GM12878 (cell line): ENCODE results near the gene PPFIBP1. TPM values are rescaled to one million over a fixed set of nuclear protein-coding genes. Genes with fewer than 3 reads are reported as not detected.

Source experiments
- ATAC-seq: fragments of 200-7000 bp; cut with Tn5 transposase; 3 replicates; pipeline ENCODE4 v1.9.1; 2020; ENCODE audit warnings: mild to moderate bottlenecking, moderate library complexity
- BruUV-seq: library from RNA; stranded (reverse); fragments of 400-500 nt; replicated peaks from 2 replicates; lab custom pipeline; 2021; lab: Mats Ljungman, UMichigan
- CTCF ChIA-PET: fragments of 300-600 bp; sonication (Branson Sonifier 250); formaldehyde crosslinking; extraction: SDS; loops from one replicate; lab custom pipeline; 2021; ENCODE audit warnings: inconsistent platforms; lab: Yijun Ruan, JAX
- POLR2A ChIA-PET: fragments of 350-600 bp; formaldehyde crosslinking; extraction: SDS; loops from one replicate; lab custom pipeline; 2021; ENCODE audit warnings: inconsistent platforms; lab: Charles Lee
- RAD21 ChIA-PET: fragments of 300-600 bp; sonication (Branson Sonifier 250); formaldehyde crosslinking; loops from one replicate; lab custom pipeline; 2023; ENCODE audit warnings: antibody characterized with exemption; ENCODE audit not compliant: unreplicated experiment; lab: Charles Lee
- SMC1A ChIA-PET: fragments of 300-600 bp; sonication (Branson Sonifier 250); formaldehyde crosslinking; loops from one replicate; lab custom pipeline; 2023; ENCODE audit not compliant: unreplicated experiment, uncharacterized antibody; lab: Charles Lee
- DNase-seq: peaks from one replicate; pipeline ENCODE4 v3.0.0-alpha.2; 2011; ENCODE audit warnings: low read depth, low spot score
- FAIRE-seq: peaks from 3 replicates; lab custom pipeline; 2011; peaks lifted over from hg19 to GRCh38; lab: Jason Lieb, UNC
- H2AFZ ChIP-seq: 2 replicates; pipeline ENCODE4 v1.6.0; 2011; ENCODE audit warnings: low read depth, low read length, control low read depth; ENCODE audit not compliant: control insufficient read depth
- H3K27ac ChIP-seq: 2 replicates; pipeline ENCODE4 v1.5.1; 2011; ENCODE audit warnings: control low read depth; ENCODE audit not compliant: control insufficient read depth, insufficient read depth
- H3K27me3 ChIP-seq, 2 experiments: replicated peaks in 1 of 2; 2 replicates each; pipeline versions ENCODE4 v1.6.0 to v1.6.1; 2011; ENCODE audit warnings: low read length in 1 of 2; ENCODE audit not compliant: control insufficient read depth in 2 of 2, insufficient read depth in 2 of 2
- H3K36me3 ChIP-seq, 2 experiments: 2 replicates each; pipeline ENCODE4 v1.5.1; 2011; ENCODE audit warnings: low read length in 1 of 2; ENCODE audit not compliant: control insufficient read depth in 2 of 2, insufficient read depth in 2 of 2
- H3K4me1 ChIP-seq: 2 replicates; pipeline ENCODE4 v1.6.1; 2011; ENCODE audit warnings: mild to moderate bottlenecking, low read length, moderate library complexity, mixed read lengths; ENCODE audit not compliant: control insufficient read depth, insufficient read depth
- H3K4me2 ChIP-seq: 2 replicates; pipeline ENCODE4 v1.6.0; 2011; ENCODE audit warnings: control low read depth; ENCODE audit not compliant: control insufficient read depth, insufficient read depth
- H3K4me3 ChIP-seq: fragments of 200-600 bp; sonication (generic); 2 replicates; pipeline ENCODE4 v1.5.1; 2016
- H3K79me2 ChIP-seq: 2 replicates; pipeline ENCODE4 v1.6.0; 2011; ENCODE audit warnings: low read length; ENCODE audit not compliant: control insufficient read depth, insufficient read depth
- H3K9ac ChIP-seq: 2 replicates; pipeline ENCODE4 v1.8.0; 2011; ENCODE audit warnings: low read length, control low read depth, mixed read lengths; ENCODE audit not compliant: control insufficient read depth, insufficient read depth
- H3K9me3 ChIP-seq: replicated peaks from 3 replicates; pipeline ENCODE4 v1.5.1; 2011; ENCODE audit warnings: mild to moderate bottlenecking, low read length; ENCODE audit not compliant: control insufficient read depth, insufficient read depth
- H4K20me1 ChIP-seq: 2 replicates; pipeline ENCODE4 v1.6.0; 2011; ENCODE audit not compliant: control insufficient read depth, insufficient read depth
- E2F4 ChIP-seq: IDR thresholded peaks from 2 replicates; pipeline ENCODE4 v1.6.1; 2012; ENCODE audit warnings: low read depth, low read length, improper control_type of control experiment
- JUND ChIP-seq: IDR thresholded peaks from 2 replicates; pipeline ENCODE4 v1.6.1; 2012; ENCODE audit warnings: low read depth, mild to moderate bottlenecking, low read length, improper control_type of control experiment, moderate library complexity
- SIX5 ChIP-seq: IDR thresholded peaks from 2 replicates; pipeline ENCODE4 v1.6.1; 2011; ENCODE audit warnings: mild to moderate bottlenecking, low read depth, low read length, moderate library complexity; ENCODE audit not compliant: severe bottlenecking
- WGBS: methylation state at CpG from one replicate; pipeline ENCODE4 v1.1.6; 2016; ENCODE audit warnings: low lambda C conversion rate; ENCODE audit not compliant: insufficient replicate concordance, insufficient coverage; ENCODE audit errors: missing lambda C conversion rate; 5-methylcytosine and 5-hydroxymethylcytosine counted together
- in situ Hi-C: fragments of 300-500 bp; cut with MboI; formaldehyde crosslinking; loops from 9 replicates; pipeline ENCODE4 v1.14.3; 2018; ENCODE audit warnings: mixed read lengths
- intact Hi-C: fragments of 100-400 bp; cut with micrococcal nuclease; formaldehyde crosslinking; loops from one replicate; pipeline ENCODE4 v1.14.2; 2022; ENCODE audit not compliant: unreplicated experiment
- polyA plus RNA-seq, 11 experiments: library from polyadenylated mRNA; depleted of rRNA in 4 of 11; unstranded in 6 of 11; stranded (reverse) in 5 of 11; fragments of >200 nt; fragmentation: Nextera tagmentation in 4 of 11; fragmentation: Illumina TruSeq in 1 of 11; extraction: Ambion mirVana in 4 of 11; extraction: Trizol in 1 of 11; gene quantifications; 1 replicate in 1 of 11; 2 replicates in 10 of 11; pipeline versions ENCODE4 v1.2.1 to v1.2.3, GENCODE V29; 2011 to 2016; ENCODE audit warnings: inconsistent platforms in 2 of 11, missing spikeins in 2 of 11, low read depth in 1 of 11
- total RNA-seq, 4 experiments: library from RNA; depleted of rRNA in 3 of 4; stranded (reverse); fragments of >200 nt in 3 of 4; fragmentation: Illumina TruSeq in 1 of 4; extraction: Trizol in 1 of 4; gene quantifications; 2 replicates each; pipeline versions ENCODE4 v1.2.1 to v1.2.3, GENCODE V29; 2013 to 2021
- TF ChIP-seq, protein P1 (sequence below): fragments of 450-650 bp; IDR thresholded peaks from 2 replicates; pipeline ENCODE4 v1.6.1; 2017; ENCODE audit warnings: mild to moderate bottlenecking, moderate library complexity
- TF ChIP-seq, protein P2 (sequence below): IDR thresholded peaks from 2 replicates; pipeline ENCODE4 v1.6.1; 2011; ENCODE audit warnings: mild to moderate bottlenecking, low read depth, low read length, moderate library complexity; ENCODE audit not compliant: insufficient replicate concordance

PPFIBP1 gene
- total and polyA plus RNA-seq, 10 of the 15 experiments (the other 5 are each of a cell fraction or from before 2014, with no cell fraction given): 0.47 to 7.8 (median 3.6) TPM

DNA sequence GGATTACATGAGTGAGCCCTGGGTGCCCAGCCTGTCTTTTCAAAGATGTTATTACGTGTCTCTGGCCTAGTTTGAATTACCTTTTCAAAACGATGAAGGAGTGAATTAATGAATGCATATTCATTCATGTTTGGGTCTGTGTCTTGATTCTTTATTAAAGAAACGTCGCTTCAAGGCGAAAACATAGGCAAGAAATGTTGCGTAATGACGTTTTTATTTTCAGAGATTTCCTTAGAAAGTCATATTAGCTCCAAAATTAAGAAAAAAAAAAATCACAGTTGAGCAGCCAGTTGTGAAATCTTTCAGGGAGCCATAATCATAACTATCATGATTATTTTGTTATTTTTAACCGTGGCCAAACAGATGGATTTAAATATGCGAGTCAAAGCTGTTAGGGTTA is 3.5 kb downstream of the PPFIBP1 start (continued):
- TF ChIP-seq JUND: no peak
- TF ChIP-seq, protein P1, sequence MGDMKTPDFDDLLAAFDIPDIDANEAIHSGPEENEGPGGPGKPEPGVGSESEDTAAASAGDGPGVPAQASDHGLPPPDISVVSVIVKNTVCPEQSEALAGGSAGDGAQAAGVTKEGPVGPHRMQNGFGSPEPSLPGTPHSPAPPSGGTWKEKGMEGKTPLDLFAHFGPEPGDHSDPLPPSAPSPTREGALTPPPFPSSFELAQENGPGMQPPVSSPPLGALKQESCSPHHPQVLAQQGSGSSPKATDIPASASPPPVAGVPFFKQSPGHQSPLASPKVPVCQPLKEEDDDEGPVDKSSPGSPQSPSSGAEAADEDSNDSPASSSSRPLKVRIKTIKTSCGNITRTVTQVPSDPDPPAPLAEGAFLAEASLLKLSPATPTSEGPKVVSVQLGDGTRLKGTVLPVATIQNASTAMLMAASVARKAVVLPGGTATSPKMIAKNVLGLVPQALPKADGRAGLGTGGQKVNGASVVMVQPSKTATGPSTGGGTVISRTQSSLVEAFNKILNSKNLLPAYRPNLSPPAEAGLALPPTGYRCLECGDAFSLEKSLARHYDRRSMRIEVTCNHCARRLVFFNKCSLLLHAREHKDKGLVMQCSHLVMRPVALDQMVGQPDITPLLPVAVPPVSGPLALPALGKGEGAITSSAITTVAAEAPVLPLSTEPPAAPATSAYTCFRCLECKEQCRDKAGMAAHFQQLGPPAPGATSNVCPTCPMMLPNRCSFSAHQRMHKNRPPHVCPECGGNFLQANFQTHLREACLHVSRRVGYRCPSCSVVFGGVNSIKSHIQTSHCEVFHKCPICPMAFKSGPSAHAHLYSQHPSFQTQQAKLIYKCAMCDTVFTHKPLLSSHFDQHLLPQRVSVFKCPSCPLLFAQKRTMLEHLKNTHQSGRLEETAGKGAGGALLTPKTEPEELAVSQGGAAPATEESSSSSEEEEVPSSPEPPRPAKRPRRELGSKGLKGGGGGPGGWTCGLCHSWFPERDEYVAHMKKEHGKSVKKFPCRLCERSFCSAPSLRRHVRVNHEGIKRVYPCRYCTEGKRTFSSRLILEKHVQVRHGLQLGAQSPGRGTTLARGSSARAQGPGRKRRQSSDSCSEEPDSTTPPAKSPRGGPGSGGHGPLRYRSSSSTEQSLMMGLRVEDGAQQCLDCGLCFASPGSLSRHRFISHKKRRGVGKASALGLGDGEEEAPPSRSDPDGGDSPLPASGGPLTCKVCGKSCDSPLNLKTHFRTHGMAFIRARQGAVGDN: no peak
- TF ChIP-seq, protein P2, sequence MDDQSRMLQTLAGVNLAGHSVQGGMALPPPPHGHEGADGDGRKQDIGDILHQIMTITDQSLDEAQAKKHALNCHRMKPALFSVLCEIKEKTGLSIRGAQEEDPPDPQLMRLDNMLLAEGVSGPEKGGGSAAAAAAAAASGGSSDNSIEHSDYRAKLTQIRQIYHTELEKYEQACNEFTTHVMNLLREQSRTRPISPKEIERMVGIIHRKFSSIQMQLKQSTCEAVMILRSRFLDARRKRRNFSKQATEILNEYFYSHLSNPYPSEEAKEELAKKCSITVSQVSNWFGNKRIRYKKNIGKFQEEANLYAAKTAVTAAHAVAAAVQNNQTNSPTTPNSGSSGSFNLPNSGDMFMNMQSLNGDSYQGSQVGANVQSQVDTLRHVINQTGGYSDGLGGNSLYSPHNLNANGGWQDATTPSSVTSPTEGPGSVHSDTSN: no peak

DNA sequence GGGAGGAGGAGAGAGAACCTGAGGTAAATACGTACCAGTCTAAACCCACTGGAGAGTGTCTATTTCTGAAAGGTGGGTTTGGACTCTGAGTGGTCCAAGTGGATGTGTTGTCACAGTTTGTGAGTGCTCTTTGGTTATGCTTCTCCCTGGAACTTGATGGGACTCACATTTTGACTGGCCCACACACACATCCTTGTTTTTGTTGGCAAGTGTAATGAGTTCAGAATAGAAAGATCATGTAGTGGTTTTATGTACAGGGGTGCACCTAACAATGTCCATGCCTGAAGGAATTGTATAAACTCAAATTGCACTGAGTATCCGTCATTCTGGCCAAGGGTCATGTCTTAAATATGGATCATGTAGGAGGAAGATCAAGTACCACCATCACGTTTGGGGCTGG is 4.8 kb downstream of the PPFIBP1 start:
- no peak overlapping the region for H3K4me3 ChIP-seq
- no peak overlapping the region for H2AFZ ChIP-seq
- RAD21 ChIA-PET: no interaction called here
- H3K27me3 ChIP-seq: no peaks in the 10 kb centered on the region
- SMC1A ChIA-PET: no interaction called here
- in situ Hi-C loops: no loop called here
- FAIRE-seq (no peak), ATAC-seq (no peak), DNase-seq (no peak)
- peaks cover 22% of the 10 kb centered on the region for H3K4me1 ChIP-seq
- H3K79me2 ChIP-seq: peaks cover 45% of the 10 kb centered on the region
- CTCF ChIA-PET: no interaction called here
- H4K20me1 ChIP-seq: no peaks in the 10 kb centered on the region
- no peak overlapping the region for H3K9ac ChIP-seq
- 100% methylated on average over 3 of the region's 3 CpGs for WGBS
- no TSS peak for BruUV-seq
- intact Hi-C loops: no loop called here
- no peak for TF ChIP-seq E2F4
- TF ChIP-seq SIX5: no peak
- no peaks in the 10 kb centered on the region for H3K36me3 ChIP-seq
- no peak overlapping the region for H3K27ac ChIP-seq
- no peaks in the 10 kb centered on the region; the same call in 2 of the 3 replicates for H3K9me3 ChIP-seq
- H3K4me2 ChIP-seq: no peak overlapping the region; the same call in 1 of the 2 replicates
- POLR2A ChIA-PET: no interaction called here
